Liver (tissue), 9 donors: ENCODE measurements around the gene PPFIA1. TPM values are rescaled to one million over a fixed set of nuclear protein-coding genes. Genes with fewer than 3 reads are reported as not detected.

Experiments
- DNase-seq: peaks from one replicate; pipeline ENCODE4 v3.0.0-alpha.2; 2017; ENCODE audit warnings: low spot score
- H3K27ac ChIP-seq, 2 donors: one replicate each; pipeline ENCODE4 v1.7.0; 2013; ENCODE audit warnings: inconsistent platforms in 2 of 2, low read length in 2 of 2, control low read depth in 1 of 2, low read depth in 1 of 2, mild to moderate bottlenecking in 1 of 2
- H3K27me3 ChIP-seq, 4 donors: one replicate each; pipeline versions ENCODE4 v1.6.1 to v1.7.0; 2013; ENCODE audit warnings: low read length in 3 of 4, inconsistent platforms in 1 of 4, mild to moderate bottlenecking in 1 of 4, moderate library complexity in 1 of 4; ENCODE audit not compliant: control insufficient read depth in 4 of 4, insufficient read depth in 4 of 4
- H3K36me3 ChIP-seq, 4 donors: one replicate each; pipeline versions ENCODE4 v1.6.1 to v1.7.0; 2013; ENCODE audit warnings: low read length in 3 of 4, mild to moderate bottlenecking in 3 of 4, low read depth in 1 of 4, moderate library complexity in 1 of 4; ENCODE audit not compliant: control insufficient read depth in 4 of 4, insufficient read depth in 3 of 4
- H3K4me1 ChIP-seq, 4 donors: one replicate each; pipeline versions ENCODE4 v1.6.1 to v1.7.0; 2013; ENCODE audit warnings: low read length in 3 of 4, mild to moderate bottlenecking in 3 of 4, moderate library complexity in 1 of 4; ENCODE audit not compliant: control insufficient read depth in 4 of 4, insufficient read depth in 4 of 4
- H3K4me3 ChIP-seq, 3 donors: one replicate each; pipeline versions ENCODE4 v1.6.1 to v1.7.0; 2013; ENCODE audit warnings: low read length in 3 of 3, control low read depth in 1 of 3, low read depth in 1 of 3, mild to moderate bottlenecking in 1 of 3
- H3K9ac ChIP-seq, 2 donors: one replicate each; pipeline ENCODE4 v1.7.0; 2013; ENCODE audit warnings: low read length in 2 of 2, mild to moderate bottlenecking in 2 of 2, moderate library complexity in 2 of 2, control low read depth in 1 of 2, low read depth in 1 of 2
- H3K9me3 ChIP-seq, 4 donors: one replicate each; pipeline versions ENCODE4 v1.6.1 to v1.7.0; 2013; ENCODE audit warnings: low read length in 3 of 4; ENCODE audit not compliant: control insufficient read depth in 4 of 4
- ATF3 ChIP-seq: IDR thresholded peaks from 2 replicates; pipeline ENCODE4 v1.6.1; 2016; ENCODE audit warnings: antibody characterized with exemption
- CTCF ChIP-seq: fragments of 150-350 bp; IDR thresholded peaks from 2 replicates; pipeline ENCODE4 v1.5.1; 2017; ENCODE audit warnings: improper control_type of control experiment, low read depth, low read length; ENCODE audit not compliant: missing input control
- EGR1 ChIP-seq, 2 donors: IDR thresholded peaks; 2 replicates each; pipeline ENCODE4 v1.6.1; 2016 to 2018; ENCODE audit warnings: antibody characterized with exemption in 2 of 2, low read depth in 2 of 2
- FOXA1 ChIP-seq: IDR thresholded peaks from 2 replicates; pipeline ENCODE4 v1.6.1; 2016; ENCODE audit warnings: antibody characterized with exemption
- FOXA2 ChIP-seq: IDR thresholded peaks from 2 replicates; pipeline ENCODE4 v1.6.1; 2016; ENCODE audit warnings: antibody characterized with exemption
- GABPA ChIP-seq, 2 donors: IDR thresholded peaks in 1 of 2; conservative IDR thresholded peaks in 1 of 2; 2 replicates each; pipeline ENCODE4 v1.6.1; 2016; ENCODE audit warnings: antibody characterized with exemption in 2 of 2, mild to moderate bottlenecking in 1 of 2, moderate library complexity in 1 of 2
- HNF4A ChIP-seq, 2 donors: conservative IDR thresholded peaks; 2 replicates each; pipeline ENCODE4 v1.6.1; 2016; ENCODE audit warnings: antibody characterized with exemption in 2 of 2, mild to moderate bottlenecking in 2 of 2
- HNF4G ChIP-seq: IDR thresholded peaks from 2 replicates; pipeline ENCODE4 v1.6.1; 2016; ENCODE audit warnings: antibody characterized with exemption
- MAX ChIP-seq: IDR thresholded peaks from 2 replicates; pipeline ENCODE4 v1.6.1; 2016; ENCODE audit warnings: antibody characterized with exemption
- NR2F2 ChIP-seq: IDR thresholded peaks from 2 replicates; pipeline ENCODE4 v1.6.1; 2016; ENCODE audit warnings: antibody characterized with exemption
- REST ChIP-seq: IDR thresholded peaks from 2 replicates; pipeline ENCODE4 v1.6.1; 2016; ENCODE audit warnings: antibody characterized with exemption, mild to moderate bottlenecking
- RXRA ChIP-seq, 2 donors: IDR thresholded peaks; 2 replicates each; pipeline ENCODE4 v1.6.1; 2017 to 2018; ENCODE audit warnings: antibody characterized with exemption in 2 of 2, mild to moderate bottlenecking in 1 of 2
- SP1 ChIP-seq: IDR thresholded peaks from 2 replicates; pipeline ENCODE4 v1.6.1; 2018; ENCODE audit warnings: antibody characterized with exemption, mild to moderate bottlenecking
- YY1 ChIP-seq: IDR thresholded peaks from 2 replicates; pipeline ENCODE4 v1.6.1; 2016; ENCODE audit warnings: antibody characterized with exemption, mild to moderate bottlenecking
- ZBTB33 ChIP-seq: IDR thresholded peaks from 2 replicates; pipeline ENCODE4 v1.6.1; 2016; ENCODE audit warnings: antibody characterized with exemption
- WGBS: extraction: QIAGEN DNeasy Blood & Tissue Kit; methylation state at CpG from one replicate; pipeline ENCODE4 v1.1.7; 2013; 5-methylcytosine and 5-hydroxymethylcytosine counted together
- polyA plus RNA-seq, 2 donors: library from polyadenylated mRNA; stranded (reverse) in 1 of 2; unstranded in 1 of 2; fragments of 200-250 nt in 1 of 2; fragments of >200 nt in 1 of 2; fragmentation: Nextera tagmentation in 1 of 2; extraction: Ambion mirVana in 1 of 2; gene quantifications; one replicate each; pipeline versions ENCODE4 v1.2.1 to v1.2.3, GENCODE V29; 2013 to 2015
- total RNA-seq, 2 donors: library from RNA; depleted of rRNA; stranded (reverse); fragments of >200 nt; gene quantifications; one replicate each; pipeline ENCODE4 v1.2.3, GENCODE V29; 2014
- donor health status: healthy.
- donor health status: healthy.
- donor health status: healthy.
- donor health status: healthy.
- donor health status: healthy.

PPFIA1 gene
- total and polyA plus RNA-seq, 4 donors: 9.9 to 39.6 (median 14.5) TPM

GRCh38 chr11:70420008-70420464 is 149.5 kb downstream of the PPFIA1 start (continued):
- no peak for TF ChIP-seq ZBTB33
- no peak for TF ChIP-seq YY1
- no peak for TF ChIP-seq FOXA1
- TF ChIP-seq NR2F2: no peak
- TF ChIP-seq EGR1 (IDR thresholded peaks at IDR 0.05; ENCODE audit: low read depth in 2 of 2): no peak
- no peak for TF ChIP-seq GABPA (IDR thresholded peaks at IDR 0.05 in 1 of 2, conservative IDR thresholded peaks at IDR 0.05 in 1 of 2)
- TF ChIP-seq ATF3: no peak
- TF ChIP-seq MAX: no peak
- no peak for TF ChIP-seq FOXA2
- TF ChIP-seq RXRA (IDR thresholded peaks at IDR 0.05): no peak
- TF ChIP-seq SP1: no peak

GRCh38 chr11:70420496-70420895 is 150.0 kb downstream of the PPFIA1 start:
- Histone ChIP-seq H3K9ac (no peak overlapping the region), H3K4me1 (no peaks in the 10 kb centered on the region), H3K4me3 (no peak overlapping the region), H3K36me3 (peaks cover 7 to 77% (median 36%) of the 10 kb centered on the region in 4 donors), H3K9me3 (no peaks in the 10 kb centered on the region), H3K27me3 (no peaks in the 10 kb centered on the region), H3K27ac (no peak overlapping the region)
- 94% methylated on average over 9 of the region's 9 CpGs for WGBS
- TF ChIP-seq CTCF (no peak), NR2F2 (no peak), ZBTB33 (no peak), HNF4A (conservative IDR thresholded peaks at IDR 0.05) (no peak), RXRA (IDR thresholded peaks at IDR 0.05) (no peak), YY1 (no peak), GABPA (IDR thresholded peaks at IDR 0.05 in 1 of 2, conservative IDR thresholded peaks at IDR 0.05 in 1 of 2) (no peak), EGR1 (IDR thresholded peaks at IDR 0.05; ENCODE audit: low read depth in 2 of 2) (no peak), HNF4G (no peak), FOXA1 (no peak)
- DNase-seq: no peak

GRCh38 chr11:70421123-70421522 is 150.6 kb downstream of the PPFIA1 start:
- Histone ChIP-seq H3K27me3 (no peaks in the 10 kb centered on the region), H3K27ac (no peak overlapping the region), H3K4me1 (no peaks in the 10 kb centered on the region), H3K9me3 (no peaks in the 10 kb centered on the region), H3K4me3 (no peak overlapping the region), H3K9ac (no peak overlapping the region), H3K36me3 (peaks cover 5 to 75% (median 34%) of the 10 kb centered on the region in 4 donors)
- TF ChIP-seq NR2F2 (no peak), EGR1 (IDR thresholded peaks at IDR 0.05; ENCODE audit: low read depth in 2 of 2) (no peak), FOXA1 (no peak), SP1 (no peak), MAX (no peak), RXRA (IDR thresholded peaks at IDR 0.05) (no peak), GABPA (IDR thresholded peaks at IDR 0.05 in 1 of 2, conservative IDR thresholded peaks at IDR 0.05 in 1 of 2) (no peak), REST (no peak), FOXA2 (no peak)
- no peak for DNase-seq
- WGBS: 87% methylated on average over 13 of the region's 13 CpGs
